Hindlimb muscle (tissue), 1 donor: ENCODE data around the gene TUBA1C. TPM values are rescaled to one million over a fixed set of nuclear protein-coding genes. Genes with fewer than 3 reads are reported as not detected.
A peak's percentile ranks its signal among the peaks of the same experiment; 100 is the strongest.
"Not testable (repeated sequence)": the region's sequence is repeated elsewhere in the genome, so short reads cannot be mapped to it uniquely, and the experiment has no call there.

Source experiments
- DNase-seq: peaks from one replicate; pipeline ENCODE4 v3.0.0-alpha.2; 2013
- polyA plus RNA-seq: library from polyadenylated mRNA; unstranded; fragments of 120-200 nt; gene quantifications from one replicate; pipeline ENCODE4 v1.2.1, GENCODE V29; 2013; ENCODE audit not compliant: insufficient read length

Gene TUBA1C
- polyA plus RNA-seq, 1 donor, result 53.7 TPM

DNA sequence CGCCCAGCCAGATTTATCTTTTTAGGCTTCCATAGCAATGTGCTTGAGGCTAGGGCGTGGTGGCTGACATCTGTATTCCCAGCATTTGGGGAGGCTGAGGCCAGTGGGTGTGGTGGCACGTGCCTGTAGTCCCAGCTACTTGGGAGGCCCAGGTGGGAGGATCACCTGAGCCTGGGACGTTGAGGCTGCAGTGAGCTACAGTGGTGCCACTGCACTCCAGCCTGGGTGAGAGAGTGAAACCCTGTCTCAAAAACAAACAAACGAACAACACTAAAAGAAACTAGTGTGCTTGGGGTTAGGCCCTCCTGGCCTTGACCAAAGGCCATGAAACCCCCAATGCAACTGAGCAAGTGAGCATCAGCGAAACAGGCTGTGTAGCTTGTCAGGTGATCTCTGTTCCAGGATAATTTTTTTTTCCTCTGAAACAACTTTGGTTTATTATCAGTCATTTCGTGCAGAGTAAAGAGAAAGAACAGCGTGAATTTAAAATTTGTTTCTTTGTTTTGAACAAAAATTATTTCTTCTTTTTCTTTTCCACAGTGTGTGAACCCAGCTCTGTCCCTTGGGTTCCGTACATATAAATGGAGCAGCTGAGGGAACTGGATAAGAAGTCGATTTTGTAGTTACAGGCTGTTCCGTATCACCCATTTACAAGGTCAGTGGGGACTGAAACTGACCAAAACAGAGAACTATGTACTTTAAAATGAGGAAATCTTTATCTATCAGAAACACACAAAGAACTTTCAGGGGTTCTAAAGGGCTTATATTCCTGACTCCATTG is 8.8 kb upstream of the TUBA1C start:
- no peak for DNase-seq

DNA sequence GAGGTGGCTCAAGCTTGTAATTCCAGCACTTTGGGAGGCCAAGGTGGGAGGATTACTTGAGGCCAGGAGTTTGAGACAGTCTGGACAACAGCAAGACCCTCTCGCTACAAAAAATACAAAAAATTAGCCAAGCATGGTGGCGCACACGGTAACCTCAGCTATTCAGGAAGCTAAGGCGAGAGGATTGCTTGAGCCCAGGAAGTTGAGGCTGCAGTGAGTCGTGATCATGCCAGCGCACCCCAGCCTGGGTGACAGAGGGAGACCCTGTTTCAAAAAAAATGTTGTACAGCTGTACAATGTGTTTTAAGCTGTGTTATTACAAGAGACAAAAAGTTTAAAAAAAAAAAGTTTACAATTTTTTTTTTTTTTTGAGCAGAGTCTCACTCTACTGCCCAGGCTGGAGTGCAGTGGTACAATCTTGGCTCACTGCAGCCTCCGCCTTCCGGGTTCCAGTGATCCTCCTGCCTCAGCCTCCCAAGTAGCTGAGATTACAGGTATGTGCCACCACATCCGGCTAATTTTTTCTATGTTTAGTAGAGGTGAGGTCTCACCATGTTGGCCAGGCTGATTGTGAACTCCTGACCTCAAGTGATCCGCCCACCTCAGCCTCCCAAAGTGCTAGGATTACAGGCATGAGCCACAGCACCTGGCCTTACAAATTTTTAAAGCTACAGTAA is 7.2 kb upstream of the TUBA1C start:
- DNase-seq, result not testable (repeated sequence)

DNA sequence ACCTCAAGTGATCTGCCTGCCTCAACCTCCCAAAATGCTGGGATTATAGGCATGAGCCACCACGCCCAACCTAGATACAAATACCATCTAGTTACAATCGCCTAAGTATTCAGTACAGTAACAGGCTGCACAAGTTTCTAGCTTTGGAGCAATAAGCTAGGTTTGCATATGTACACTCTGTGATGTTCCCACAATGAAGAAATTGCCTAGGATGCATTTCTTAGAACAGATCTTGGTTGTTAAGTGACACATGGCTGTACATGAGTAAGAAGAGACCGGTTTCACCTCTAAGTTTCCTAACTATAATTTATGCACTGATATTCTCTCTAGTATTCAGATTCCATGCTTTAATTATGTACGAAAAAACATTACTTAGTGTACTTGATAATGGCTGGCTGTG is 5.4 kb upstream of the TUBA1C start:
- DNase-seq, result no peak

DNA sequence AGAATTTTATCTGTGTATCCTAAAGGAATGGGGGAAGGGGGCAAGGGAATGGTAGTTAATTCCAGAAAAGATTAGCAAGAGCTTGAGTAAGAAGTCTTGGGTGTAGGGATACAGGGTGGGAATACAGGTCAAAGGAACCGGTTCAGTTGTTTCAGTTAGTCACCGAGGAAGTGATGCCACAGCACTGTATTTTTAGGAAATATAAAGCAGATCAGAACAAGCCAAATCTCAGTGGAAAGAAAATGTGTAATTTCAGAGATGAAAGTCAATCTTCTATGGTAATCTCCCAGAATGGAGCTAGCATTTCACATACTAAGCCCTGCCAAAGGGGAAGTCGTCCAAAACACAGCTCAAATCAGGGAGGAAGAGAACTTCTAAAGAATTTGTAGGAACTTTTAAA is 4.7 kb upstream of the TUBA1C start:
- DNase-seq, result peak; percentile 50

DNA sequence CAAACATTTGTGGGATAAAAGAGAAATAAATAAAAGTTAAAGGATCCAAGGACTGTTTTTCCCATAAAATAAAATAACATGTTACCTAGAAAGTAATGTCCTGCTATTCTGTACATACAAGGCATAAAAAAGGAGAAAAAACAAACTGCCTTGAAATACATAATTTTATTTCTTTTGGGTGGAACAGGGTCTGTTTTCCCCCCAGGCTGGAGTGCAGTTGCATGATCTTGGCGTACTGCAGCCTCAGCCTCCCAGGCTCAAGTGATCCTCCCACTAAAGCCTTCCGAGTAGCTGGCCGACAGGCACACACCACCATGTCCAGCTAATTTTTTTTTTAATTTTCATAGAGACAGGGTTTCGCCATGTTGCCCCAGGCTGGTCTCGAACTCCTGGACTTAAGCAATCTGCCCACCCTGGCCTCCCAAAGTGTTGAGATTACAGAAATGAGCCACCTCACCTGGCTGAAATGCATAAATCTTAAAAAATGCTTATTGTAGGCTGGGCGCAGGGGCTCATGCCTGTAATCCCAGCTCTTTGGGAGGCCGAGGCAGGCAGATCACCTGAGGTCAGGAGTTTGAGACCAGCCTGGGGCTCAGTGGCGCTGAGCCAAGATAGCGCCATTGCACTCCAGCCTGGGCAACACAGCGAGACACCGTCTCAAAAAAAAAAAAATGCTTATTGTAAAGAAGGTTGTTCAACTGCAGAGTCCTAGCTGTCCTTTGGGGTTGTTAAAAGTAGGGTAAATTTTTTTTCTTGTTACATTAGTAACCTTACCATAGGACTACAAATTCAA is 4.1 kb upstream of the TUBA1C start:
- DNase-seq, result no peak

DNA sequence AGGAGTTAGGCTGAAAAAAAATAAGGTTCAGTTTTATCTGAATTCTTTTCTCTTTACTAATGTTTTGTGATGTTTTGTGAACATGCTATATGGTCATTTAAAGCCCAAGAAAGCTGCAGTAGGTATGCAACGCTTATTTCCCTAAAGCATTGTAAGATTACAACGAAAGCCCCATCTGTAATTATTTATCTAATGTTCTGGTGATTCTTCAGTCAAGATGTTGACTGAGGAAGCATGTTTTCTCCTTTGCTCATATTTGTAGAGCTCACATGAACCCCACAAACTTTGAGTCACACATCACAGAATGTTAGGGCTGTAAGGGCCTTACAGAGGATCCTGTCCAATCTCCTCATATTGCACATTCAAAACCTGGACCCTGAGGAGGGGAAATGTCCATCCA is 3.2 kb upstream of the TUBA1C start:
- DNase-seq, result no peak

DNA sequence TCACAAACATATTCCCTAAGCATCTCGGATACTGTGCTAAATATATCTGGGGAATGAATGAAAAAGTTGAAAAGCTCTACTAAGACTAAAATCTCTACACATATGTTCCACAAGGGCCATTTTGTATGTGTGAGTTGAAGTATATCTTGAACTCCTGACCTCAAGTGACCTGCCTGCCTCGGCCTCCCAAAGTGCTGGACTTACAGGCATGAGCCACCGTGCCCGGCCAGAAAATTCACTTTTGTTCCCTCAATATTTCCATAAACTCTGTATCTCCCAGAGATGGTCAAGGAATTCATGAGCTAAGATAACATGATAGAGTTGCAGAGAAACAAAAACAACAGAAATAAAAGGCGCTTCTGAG is 1.5 kb upstream of the TUBA1C start:
- no peak for DNase-seq

DNA sequence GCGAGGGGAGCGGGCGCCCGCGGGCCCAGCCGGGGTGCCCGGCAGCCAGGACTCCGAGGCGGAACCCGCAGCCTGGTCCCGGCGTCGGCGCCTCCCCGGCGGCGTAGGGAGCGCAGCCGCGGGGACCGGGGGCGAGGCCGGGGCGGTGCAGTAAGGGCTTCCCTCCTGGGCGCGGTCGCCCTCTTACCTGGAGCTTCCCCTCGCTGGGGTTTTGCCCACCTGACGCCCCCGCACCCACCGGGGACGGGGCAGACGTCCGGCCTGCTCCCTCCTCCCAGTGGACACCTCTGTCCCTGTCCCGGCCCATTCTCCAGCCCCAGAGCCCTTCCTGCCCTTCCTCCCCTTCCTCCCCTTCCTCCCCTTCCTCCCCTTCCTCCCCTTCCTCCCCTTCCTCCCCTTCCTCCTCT is 413 bp upstream of the TUBA1C start:
- no peak for DNase-seq

DNA sequence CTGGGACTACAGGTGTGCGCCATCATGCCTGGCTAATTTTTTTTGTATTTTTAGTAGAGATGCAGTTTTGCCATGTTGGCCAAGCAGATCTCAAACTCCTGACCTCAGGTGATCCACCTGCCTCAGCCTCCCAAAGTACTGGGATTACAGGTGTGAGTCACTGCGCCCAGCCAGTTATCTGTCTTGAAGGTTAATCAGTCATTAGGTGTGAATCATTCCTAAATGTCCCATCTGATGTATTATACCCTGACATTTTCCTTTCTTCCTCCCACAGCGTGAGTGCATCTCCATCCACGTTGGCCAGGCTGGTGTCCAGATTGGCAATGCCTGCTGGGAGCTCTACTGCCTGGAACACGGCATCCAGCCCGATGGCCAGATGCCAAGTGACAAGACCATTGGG is 4.3 kb downstream of the TUBA1C start:
- DNase-seq, result not testable (repeated sequence)

DNA sequence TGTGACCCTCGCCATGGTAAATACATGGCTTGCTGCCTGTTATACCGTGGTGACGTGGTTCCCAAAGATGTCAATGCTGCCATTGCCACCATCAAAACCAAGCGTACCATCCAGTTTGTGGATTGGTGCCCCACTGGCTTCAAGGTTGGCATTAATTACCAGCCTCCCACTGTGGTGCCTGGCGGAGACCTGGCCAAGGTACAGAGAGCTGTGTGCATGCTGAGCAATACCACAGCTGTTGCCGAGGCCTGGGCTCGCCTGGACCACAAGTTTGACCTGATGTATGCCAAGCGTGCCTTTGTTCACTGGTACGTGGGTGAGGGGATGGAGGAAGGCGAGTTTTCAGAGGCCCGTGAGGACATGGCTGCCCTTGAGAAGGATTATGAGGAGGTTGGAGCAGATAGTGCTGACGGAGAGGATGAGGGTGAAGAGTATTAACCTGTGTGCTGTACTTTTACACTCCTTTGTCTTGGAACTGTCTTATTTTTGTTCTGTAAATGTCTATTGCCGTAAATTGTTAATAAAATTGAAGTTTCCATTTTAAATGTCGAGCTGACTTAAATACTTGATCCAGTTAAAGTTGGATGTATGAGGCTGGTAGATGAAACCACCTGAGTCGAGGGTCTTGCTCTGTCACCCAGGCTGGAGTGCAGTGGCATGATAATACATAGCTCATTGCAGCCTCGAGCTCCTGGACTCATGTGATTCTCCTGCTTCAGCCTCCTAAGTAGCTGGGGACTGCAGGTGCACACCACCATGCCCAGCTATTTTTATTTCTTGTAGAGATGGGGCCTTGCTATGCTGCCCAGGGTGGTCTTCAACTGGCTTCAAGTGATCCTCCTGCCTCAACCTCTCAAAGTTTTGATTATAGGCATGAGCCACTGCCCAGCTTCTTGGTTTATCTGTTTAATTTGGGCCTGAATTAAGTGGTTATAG is 8.2 kb downstream of the TUBA1C start:
- DNase-seq, result no peak

DNA sequence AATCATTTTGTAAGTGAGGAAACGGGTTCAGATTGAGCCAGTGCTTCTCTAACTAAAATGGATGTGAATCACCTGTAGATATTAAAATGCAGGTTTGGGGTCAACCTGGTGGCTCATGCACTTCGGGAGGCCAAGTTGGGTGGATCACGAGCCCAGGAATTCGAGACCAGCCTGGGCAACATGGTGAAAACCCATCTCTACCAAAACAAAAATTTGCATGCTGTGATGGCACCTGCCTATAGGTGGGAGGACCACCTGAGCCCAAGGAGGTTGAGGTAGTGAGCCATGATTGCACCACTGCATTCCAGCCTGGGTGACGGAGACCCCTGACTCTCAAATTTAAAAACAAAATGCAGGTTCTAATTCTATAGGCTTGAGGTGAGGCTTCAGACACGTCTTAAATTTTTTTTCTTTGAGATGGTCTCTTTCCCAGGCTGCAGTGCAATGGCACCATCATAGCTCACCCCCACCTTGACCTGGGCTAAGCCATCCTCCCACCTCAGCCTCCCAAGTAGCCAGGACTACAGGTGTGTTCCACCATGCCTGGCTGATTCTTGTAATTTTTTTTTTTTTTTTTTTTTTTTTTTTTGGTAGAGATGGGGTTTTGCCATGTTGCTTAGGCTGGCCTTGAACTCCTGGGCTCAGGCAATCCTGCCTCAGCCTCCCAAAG is 9.0 kb downstream of the TUBA1C start:
- DNase-seq, result no peak

DNA sequence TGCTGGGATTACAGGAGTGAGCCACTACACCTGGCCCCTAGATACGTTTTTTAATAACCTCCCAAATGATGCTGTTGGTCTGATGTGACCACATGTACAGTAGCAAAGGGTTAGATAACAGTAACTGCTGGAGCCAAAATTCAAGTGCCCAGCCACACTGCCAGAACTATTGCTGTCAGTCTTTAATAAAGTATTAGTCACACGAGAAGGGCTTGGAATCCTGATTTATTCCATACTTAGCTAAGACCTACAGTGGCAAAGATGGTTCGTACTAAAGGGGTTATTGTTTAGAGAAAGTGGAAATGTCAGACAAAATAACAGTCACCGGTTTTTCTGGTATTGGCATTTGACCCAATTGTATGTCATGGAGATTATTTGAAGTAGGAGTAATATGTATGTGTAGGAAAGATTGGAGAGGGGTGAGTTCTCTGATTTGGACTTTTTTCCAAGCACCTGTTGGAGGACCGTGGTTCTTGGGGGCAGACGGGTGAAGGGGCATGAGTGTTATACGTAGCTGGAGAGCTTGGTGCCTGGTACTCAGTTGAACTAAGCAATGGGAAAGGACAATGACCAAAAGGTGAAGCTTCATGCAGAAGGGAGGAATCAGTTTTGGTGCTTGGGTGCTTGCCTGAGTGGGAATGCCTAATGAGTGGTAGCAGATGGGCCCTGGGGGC is 9.7 kb downstream of the TUBA1C start:
- DNase-seq, result no peak

DNA sequence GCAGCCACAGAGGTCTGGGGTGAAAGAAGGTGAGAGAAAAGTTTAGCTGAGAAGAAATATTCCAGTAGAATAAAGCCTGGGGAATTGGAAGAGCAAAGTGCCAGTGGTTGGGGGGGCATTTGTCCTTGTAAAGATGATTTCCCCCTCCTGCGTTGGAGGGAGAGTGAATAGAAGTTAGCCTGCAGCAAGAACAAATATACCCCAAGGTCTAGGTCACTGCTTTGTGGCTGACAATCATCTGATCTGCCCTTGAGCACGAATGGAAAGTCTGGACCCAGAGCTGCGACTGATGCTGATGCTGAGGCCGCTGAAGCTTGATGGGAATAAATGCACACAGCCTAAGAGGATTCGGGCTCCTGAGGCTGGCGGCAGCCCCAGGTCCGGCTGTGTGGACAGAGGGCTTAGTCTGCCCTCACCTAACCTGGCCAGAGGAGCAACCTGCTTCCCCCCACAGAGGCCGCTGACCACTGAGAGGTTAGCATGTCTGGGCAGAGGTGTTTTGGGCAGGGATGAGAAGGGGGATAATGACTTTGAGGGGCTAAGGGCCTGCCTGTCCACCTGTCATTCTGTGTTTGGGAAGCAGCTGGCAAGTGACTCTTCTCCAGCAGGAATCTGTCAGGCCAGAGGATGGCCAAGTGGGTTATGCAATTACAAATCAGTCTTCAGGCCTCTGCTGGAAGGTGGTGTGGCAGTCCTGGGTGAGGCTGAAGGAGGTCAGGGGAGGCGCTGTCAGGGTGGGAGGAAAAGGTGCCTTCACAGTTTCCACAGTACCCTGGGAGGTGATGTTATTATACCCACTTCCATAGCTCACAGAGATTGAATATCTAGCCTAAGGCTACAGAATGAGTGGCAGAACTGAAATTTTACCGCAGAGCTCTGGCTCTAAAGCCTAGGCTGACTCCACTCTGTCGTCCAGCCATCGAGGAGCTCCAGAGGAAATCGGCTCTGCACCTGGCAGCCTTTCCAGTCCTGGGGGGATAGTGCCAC is 11.7 kb downstream of the TUBA1C start:
- DNase-seq, result no peak

DNA sequence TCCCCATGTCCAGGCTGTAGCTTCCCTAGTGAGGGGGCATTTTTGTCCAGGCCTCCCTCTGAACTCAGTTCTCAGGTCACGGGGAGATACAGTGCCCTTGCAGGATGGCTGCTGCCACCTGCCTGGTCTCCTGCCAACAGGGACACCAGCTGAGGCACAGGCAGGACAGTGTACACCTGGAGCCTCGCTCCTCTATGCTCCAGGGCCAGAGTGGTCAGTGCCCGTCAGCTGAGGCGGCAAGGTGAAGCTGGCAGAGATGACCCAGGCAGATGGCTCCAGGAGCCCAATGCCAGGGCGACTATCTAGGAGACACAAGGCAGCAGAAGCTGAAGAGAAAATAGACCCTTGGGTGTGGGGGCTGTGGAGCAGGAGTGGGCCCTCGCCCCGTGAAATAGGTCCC is 12.6 kb downstream of the TUBA1C start:
- no peak for DNase-seq

DNA sequence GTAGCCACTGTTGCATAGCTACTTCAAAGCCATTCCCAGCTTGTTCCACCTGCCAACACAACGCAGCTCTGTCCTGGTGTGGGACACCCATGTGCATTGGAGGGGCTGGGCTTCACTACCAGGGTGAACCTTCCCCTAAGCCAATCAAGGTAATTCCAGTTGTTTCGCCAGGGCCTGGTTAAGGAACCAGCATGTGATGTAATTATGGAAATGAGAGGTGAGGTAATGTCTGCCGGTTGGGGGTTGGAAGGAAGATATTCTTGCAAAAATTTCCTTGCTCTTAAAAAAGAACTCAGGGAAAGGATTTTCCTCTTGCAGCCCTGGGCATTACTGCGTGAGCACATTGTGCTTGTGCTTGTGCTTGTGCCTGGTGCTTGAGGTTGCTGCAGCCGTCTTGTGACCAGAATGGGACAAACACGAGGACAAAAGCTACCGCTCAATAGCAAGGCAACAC is 14.9 kb downstream of the TUBA1C start:
- DNase-seq, result no peak

DNA sequence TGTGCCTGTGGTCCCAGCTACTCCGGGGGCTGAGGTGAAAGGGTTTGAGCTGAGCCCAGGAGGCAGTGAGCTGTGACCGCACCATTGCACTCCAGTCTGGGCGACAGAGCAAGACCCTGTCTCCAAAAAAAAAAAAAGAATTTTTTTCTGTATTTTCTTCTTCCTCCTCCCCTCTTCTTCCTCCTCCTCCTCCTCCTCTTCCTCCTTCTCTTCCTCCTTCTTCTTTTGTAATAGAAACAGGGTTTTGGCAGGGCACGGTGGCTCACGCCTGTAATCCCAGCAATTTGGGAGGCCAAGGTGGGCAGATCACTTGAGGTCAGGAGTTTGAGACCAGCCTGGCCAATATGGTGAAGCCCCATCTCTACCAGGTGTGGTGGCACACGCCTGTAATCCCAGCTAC is 15.7 kb downstream of the TUBA1C start:
- DNase-seq, result not testable (repeated sequence)

DNA sequence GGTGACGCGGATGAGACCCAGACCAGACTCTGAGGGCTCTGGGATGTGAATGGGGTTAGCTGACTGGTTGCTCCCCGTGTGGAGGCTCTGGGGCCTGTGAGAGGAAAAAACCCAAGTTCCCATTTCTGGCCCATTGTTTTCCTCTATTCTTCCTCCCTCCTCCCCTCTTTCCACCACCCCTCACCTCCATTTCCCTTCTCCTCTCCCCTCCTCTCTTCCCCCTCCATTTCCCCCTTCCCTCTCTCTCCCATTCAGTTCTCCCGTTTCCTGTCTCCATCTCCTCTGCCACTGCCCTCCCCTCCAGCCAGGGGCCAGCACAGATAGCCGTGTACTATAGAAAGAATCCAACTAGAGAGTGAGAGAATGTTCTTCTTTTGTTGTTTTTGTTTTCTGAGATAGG is 17.4 kb downstream of the TUBA1C start:
- no peak for DNase-seq

DNA sequence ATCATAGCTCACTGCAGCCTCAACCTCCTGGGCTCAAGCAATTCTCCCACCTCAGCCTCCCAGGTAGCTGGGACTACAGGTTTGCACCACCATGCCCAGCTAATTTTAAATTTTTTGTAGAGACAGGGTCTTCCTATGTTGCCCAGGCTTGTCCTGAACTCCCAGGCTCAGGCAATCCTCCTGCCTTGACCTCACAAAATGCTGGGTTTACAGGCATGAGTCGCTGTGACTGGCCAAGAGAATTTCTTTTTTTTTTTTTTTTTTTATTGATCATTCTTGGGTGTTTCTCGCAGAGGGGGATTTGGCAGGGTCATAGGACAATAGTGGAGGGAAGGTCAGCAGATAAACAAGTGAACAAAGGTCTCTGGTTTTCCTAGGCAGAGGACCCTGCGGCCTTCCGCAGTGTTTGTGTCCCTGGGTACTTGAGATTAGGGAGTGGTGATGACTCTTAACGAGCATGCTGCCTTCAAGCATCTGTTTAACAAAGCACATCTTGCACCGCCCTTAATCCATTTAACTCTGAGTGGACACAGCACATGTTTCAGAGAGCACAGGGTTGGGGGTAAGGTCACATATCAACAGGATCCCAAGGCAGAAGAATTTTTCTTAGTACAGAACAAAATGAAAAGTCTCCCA is 18.0 kb downstream of the TUBA1C start:
- not testable (repeated sequence) for DNase-seq
